ENCODE measurements around the gene INPP5A.
"Not testable (repeated sequence)": the region's sequence is repeated elsewhere in the genome, so short reads cannot be mapped to it uniquely, and the experiment has no call there.

Gene INPP5A

GRCh38 chr10:132549371-132549770 lies 11.8 kb downstream of the INPP5A start:
- Histone ChIP-seq H3K9ac (ENCODE audit: insufficient read length, low read depth) (no peak overlapping the region), H3K36me3 (ENCODE audit: insufficient read depth, insufficient read length, low read length) (no peaks in the 10 kb centered on the region), H3K4me1 (ENCODE audit: insufficient read depth, insufficient read length) (peaks cover 8% of the 10 kb centered on the region), H3K9me3 (ENCODE audit: insufficient read depth, low read length) (no peaks in the 10 kb centered on the region), H3K4me3 (ENCODE audit: insufficient read length, low read depth) (no peak overlapping the region), H3K27me3 (ENCODE audit: insufficient read depth, insufficient read length) (no peaks in the 10 kb centered on the region)
- TF ChIP-seq YY1 (IDR thresholded peaks at IDR 0.05; ENCODE audit: insufficient read depth, insufficient read length): no peak
- DNase-seq (ENCODE audit: low read depth, low spot score): no peak

- H3K9ac ChIP-seq (ENCODE audit: insufficient read length, low read depth): no peak overlapping the region
- no peak for DNase-seq (ENCODE audit: low read depth, low spot score)
- peaks cover 7% of the 10 kb centered on the region for H3K4me1 ChIP-seq (ENCODE audit: insufficient read depth, insufficient read length)
- H3K36me3 ChIP-seq (ENCODE audit: insufficient read depth, insufficient read length, low read length): no peaks in the 10 kb centered on the region
- TF ChIP-seq SUZ12 (IDR thresholded peaks at IDR 0.05; ENCODE audit: extremely low read depth, insufficient read depth, insufficient read length) (no peak), YY1 (IDR thresholded peaks at IDR 0.05; ENCODE audit: insufficient read depth, insufficient read length) (no peak), ZNF274 (IDR thresholded peaks at IDR 0.05; ENCODE audit: low read depth, low read length) (no peak)
- no peak overlapping the region for H3K4me3 ChIP-seq (ENCODE audit: insufficient read length, low read depth)
- no peaks in the 10 kb centered on the region for H3K9me3 ChIP-seq (ENCODE audit: insufficient read depth, low read length)
- no peaks in the 10 kb centered on the region for H3K27me3 ChIP-seq (ENCODE audit: insufficient read depth, insufficient read length)
Observed at GRCh38 chr10:132550366-132551092, 12.9 kb downstream of the INPP5A start.

DNA sequence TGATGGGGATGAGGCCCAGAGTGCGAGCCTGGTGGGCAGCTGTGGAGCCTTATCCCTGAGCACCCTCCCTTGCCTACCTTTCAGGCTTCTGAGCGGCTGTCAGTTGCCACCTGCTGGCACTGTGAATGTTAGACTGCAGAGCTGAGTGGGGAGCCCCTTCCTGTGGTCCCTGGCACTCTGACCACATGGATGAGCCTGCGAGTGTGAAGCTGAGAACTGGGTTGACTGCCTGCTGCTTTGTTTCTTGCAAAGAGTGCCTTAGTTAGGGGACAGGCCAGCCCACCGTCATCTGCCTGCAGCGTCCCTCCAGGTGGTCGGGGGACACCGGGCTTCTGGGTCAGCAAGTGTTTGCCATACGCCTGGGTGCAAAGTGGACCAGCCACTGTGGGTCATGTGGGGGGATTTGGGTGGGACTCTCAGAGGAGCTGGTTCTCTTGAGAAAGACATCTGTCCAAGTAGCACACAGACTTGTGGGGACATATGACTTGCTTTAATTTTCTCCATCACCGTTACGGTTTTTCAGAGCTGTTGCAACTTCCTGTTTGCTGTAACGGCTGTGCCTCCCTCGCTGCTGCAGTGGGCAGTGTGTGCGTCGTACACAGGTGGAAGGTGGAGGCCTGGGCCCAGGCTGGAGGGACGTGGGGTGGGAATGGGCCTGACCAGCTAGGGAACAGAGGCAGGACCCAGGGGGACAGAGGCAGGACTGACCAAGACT lies 13.7 kb downstream of the INPP5A start:
- DNase-seq (ENCODE audit: low read depth, low spot score): no peak
- H3K36me3 ChIP-seq (ENCODE audit: insufficient read depth, insufficient read length, low read length): peaks cover 3% of the 10 kb centered on the region

DNA sequence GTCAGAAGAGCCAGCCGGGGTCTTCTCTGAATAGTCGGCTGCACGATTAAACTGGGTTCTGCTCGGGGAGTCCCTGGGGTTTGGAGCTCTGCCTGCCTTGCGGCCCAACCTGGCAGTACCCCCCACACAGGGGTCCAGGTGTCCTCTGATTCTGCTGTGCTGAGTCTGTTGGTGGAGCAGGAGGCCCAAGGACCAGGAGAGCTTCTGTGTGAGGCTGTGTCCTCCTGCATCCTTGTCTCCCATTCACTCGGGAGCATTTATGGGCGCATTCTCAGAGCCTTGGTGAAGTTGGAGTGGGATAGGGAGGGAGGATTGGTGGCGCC lies 14.2 kb downstream of the INPP5A start:
- peaks cover under 1% of the 10 kb centered on the region for H3K4me1 ChIP-seq (ENCODE audit: insufficient read depth, insufficient read length)
- no peak overlapping the region for H3K4me3 ChIP-seq (ENCODE audit: insufficient read length, low read depth)
- no peak overlapping the region for H3K9ac ChIP-seq (ENCODE audit: insufficient read length, low read depth)
- no peaks in the 10 kb centered on the region for H3K9me3 ChIP-seq (ENCODE audit: insufficient read depth, low read length)
- H3K36me3 ChIP-seq (ENCODE audit: insufficient read depth, insufficient read length, low read length): peaks cover 5% of the 10 kb centered on the region
- no peak for TF ChIP-seq YY1 (IDR thresholded peaks at IDR 0.05; ENCODE audit: insufficient read depth, insufficient read length)
- TF ChIP-seq ZNF274 (IDR thresholded peaks at IDR 0.05; ENCODE audit: low read depth, low read length): no peak
- no peaks in the 10 kb centered on the region for H3K27me3 ChIP-seq (ENCODE audit: insufficient read depth, insufficient read length)
- no peak for DNase-seq (ENCODE audit: low read depth, low spot score)

More for the DNA sequence above, 13.7 kb downstream of the INPP5A start:
- H3K9me3 ChIP-seq (ENCODE audit: insufficient read depth, low read length): no peaks in the 10 kb centered on the region
- H3K27me3 ChIP-seq (ENCODE audit: insufficient read depth, insufficient read length): no peaks in the 10 kb centered on the region
- H3K4me3 ChIP-seq (ENCODE audit: insufficient read length, low read depth): no peak overlapping the region
- TF ChIP-seq ZNF274 (IDR thresholded peaks at IDR 0.05; ENCODE audit: low read depth, low read length) (no peak), SUZ12 (IDR thresholded peaks at IDR 0.05; ENCODE audit: extremely low read depth, insufficient read depth, insufficient read length) (no peak), YY1 (IDR thresholded peaks at IDR 0.05; ENCODE audit: insufficient read depth, insufficient read length) (no peak)
- peaks cover 3% of the 10 kb centered on the region for H3K4me1 ChIP-seq (ENCODE audit: insufficient read depth, insufficient read length)
- H3K9ac ChIP-seq (ENCODE audit: insufficient read length, low read depth): no peak overlapping the region

- not testable (repeated sequence) for DNase-seq (ENCODE audit: low read depth, low spot score); H3K9me3 ChIP-seq (ENCODE audit: insufficient read depth, low read length); H3K9ac ChIP-seq (ENCODE audit: insufficient read length, low read depth); H3K36me3 ChIP-seq (ENCODE audit: insufficient read depth, insufficient read length, low read length); H3K4me3 ChIP-seq (ENCODE audit: insufficient read length, low read depth); H3K4me1 ChIP-seq (ENCODE audit: insufficient read depth, insufficient read length); H3K27me3 ChIP-seq (ENCODE audit: insufficient read depth, insufficient read length)
Observed at GRCh38 chr10:132552635-132553034, 15.0 kb downstream of the INPP5A start.

- H3K4me3 ChIP-seq (ENCODE audit: insufficient read length, low read depth); H3K9ac ChIP-seq (ENCODE audit: insufficient read length, low read depth); H3K27me3 ChIP-seq (ENCODE audit: insufficient read depth, insufficient read length); H3K9me3 ChIP-seq (ENCODE audit: insufficient read depth, low read length); H3K4me1 ChIP-seq (ENCODE audit: insufficient read depth, insufficient read length); DNase-seq (ENCODE audit: low read depth, low spot score); H3K36me3 ChIP-seq (ENCODE audit: insufficient read depth, insufficient read length, low read length): not testable (repeated sequence)
Observed at GRCh38 chr10:132553568-132553967, 16.0 kb downstream of the INPP5A start.

- no peaks in the 10 kb centered on the region for H3K27me3 ChIP-seq (ENCODE audit: insufficient read depth, insufficient read length)
- H3K4me1 ChIP-seq (ENCODE audit: insufficient read depth, insufficient read length): no peaks in the 10 kb centered on the region
- H3K4me3 ChIP-seq (ENCODE audit: insufficient read length, low read depth): no peak overlapping the region
- peaks cover 5% of the 10 kb centered on the region for H3K36me3 ChIP-seq (ENCODE audit: insufficient read depth, insufficient read length, low read length)
- H3K9me3 ChIP-seq (ENCODE audit: insufficient read depth, low read length): no peaks in the 10 kb centered on the region
- DNase-seq (ENCODE audit: low read depth, low spot score): no peak
- no peak overlapping the region for H3K9ac ChIP-seq (ENCODE audit: insufficient read length, low read depth)
- TF ChIP-seq SUZ12 (IDR thresholded peaks at IDR 0.05; ENCODE audit: extremely low read depth, insufficient read depth, insufficient read length): no peak
- TF ChIP-seq YY1 (IDR thresholded peaks at IDR 0.05; ENCODE audit: insufficient read depth, insufficient read length): no peak
- TF ChIP-seq ZNF274 (IDR thresholded peaks at IDR 0.05; ENCODE audit: low read depth, low read length): no peak
Observed at GRCh38 chr10:132554053-132554990, 16.7 kb downstream of the INPP5A start.
